ENCODE measurements around the gene TESK2.
A peak's percentile ranks its signal among the peaks of the same experiment; 100 is the strongest.
"Not testable (repeated sequence)": the region's sequence is repeated elsewhere in the genome, so short reads cannot be mapped to it uniquely, and the experiment has no call there.

TESK2 gene

DNA sequence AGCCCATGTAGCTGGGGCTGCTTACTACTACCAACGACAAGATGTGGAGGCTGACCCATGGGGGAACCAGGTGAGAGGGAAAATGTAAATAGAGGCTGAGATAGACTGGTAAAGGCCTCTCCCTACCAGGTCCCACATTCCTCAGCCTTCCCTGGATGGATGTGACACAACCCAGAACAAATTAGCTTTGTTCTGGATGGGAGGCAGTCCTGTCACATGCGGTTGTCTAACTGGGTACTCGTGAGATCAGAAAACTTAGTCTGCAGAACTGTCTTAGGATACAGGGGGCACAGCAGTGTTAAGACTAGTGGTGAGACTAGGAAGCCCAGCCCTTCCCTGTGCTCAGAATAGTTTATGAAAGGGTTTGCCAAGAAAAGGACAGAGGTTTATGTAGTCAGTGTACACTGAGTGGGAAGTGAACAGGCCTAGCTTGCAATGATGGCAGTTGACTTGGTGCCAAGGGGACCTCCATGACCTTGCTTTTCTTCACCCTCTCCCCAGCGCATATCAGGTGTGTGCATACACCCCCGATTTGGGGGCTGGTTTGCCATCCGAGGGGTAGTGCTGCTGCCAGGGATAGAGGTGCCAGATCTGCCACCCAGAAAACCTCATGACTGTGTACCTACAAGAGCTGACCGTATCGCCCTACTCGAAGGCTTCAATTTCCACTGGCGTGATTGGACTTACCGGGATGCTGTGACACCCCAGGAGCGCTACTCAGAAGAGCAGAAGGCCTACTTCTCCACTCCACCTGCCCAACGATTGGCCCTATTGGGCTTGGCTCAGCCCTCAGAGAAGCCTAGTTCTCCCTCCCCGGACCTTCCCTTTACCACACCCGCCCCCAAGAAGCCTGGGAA, 17.6 kb upstream of the TESK2 start:
- no peak for DNase-seq

DNA sequence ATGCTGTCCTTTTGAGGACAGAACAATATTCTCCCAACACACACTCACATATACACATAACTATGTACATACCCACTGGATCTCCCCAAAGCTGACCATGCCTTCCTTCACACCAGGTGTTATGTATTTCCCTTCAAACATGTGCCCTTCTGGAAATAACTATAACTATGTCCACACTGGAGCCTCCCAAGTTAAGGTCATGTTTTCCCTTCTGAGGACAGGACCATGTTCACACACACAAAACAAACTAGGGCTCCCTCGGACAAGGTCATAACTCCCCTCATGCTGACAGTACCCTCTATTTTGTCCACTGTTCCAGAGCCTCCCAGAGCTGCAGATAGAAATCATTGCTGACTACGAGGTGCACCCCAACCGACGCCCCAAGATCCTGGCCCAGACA, 16.9 kb upstream of the TESK2 start:
- no peak for DNase-seq

DNA sequence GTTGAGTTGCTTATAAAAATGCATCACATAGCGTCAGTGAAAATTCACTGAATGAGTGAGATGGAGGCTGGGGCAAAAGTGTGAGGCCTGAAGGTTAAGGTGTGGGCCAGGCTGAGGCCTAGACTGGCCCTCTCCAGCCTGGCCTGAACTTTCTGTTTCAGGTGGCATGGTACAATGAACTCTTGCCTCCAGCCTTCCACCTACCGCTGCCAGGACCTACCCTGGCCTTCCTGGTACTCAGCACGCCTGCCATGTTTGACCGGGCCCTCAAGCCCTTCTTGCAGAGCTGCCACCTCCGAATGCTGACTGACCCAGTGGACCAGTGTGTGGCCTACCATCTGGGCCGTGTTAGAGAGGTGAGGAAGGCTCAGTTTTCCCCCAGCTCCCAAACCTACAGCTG, 16.2 kb upstream of the TESK2 start:
- no peak for DNase-seq

DNA sequence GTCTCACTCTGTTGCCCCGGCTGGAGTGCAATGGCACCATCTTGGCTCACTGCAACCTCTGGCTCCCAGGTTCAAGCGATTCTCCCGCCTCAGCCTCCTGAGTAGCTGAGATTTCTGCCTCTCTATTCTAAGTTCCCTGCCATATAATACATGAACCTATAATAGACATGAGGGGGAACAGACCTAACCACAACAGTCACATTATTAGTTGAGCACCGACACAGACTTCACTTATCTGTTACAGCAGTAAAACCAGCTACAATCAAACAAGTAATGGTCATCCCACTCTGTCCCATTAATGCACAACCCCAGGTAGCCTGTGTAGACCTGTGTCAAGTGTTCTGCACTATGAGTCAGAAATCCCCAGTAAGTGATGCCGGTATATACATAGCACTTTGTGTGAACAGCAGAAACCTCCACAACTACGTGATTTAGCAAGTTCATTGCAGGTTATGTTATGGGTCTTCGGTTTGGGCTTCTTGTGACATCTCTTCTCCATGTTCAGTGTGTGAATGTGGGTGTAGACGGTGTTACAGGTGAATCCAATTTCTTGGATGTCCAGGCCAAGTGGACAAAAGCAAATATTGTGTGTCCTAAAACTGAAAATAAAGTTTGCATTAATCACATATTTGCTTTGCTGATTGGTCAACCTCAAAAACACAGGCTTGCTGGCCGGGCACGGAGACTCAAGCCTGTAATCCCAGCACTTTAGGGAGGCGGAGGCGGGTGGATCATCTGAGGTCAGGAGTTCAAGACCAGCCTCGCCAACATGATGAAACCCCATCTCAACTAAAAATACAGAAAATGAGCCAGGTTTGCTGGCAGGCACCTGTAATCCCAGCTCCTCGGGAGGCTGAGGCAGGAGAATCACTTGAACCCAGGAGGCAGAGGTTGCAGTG, 12.7 kb upstream of the TESK2 start:
- no peak for DNase-seq

DNA sequence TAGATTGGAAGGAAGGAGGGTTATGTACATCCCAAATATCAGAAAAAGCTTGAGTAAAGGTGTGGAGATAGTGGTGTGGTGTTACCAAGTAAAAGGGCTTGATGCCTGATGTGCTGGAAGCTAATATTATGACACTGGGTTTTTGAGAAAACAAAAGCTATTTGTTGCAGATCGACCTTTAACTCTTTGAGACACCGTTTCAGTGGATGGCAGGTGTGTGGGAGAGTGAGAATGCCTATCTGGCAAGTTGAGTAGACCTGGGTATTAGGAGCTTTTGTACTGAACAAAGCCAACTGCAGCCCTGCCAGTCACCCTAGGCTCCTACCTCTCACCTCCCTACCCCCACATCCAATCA, 10.5 kb upstream of the TESK2 start:
- no peak for DNase-seq

DNA sequence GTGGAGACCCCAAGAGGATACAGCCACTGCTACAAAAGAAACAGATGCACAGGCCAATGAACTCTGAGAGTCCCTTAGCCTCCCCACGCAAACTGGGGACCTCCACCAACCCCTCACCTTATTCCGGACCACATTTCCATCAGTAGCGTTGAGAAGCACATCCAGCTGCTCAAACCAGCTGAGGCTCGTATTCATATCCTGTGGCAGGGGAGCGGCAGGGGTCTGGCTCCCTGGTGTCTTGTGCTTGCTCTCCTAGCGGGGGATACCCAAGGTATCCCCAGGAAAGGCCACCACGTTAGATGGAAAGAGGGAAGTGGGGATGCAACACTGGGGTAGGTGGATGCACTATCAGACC, 8.4 kb upstream of the TESK2 start:
- no peak for DNase-seq

DNA sequence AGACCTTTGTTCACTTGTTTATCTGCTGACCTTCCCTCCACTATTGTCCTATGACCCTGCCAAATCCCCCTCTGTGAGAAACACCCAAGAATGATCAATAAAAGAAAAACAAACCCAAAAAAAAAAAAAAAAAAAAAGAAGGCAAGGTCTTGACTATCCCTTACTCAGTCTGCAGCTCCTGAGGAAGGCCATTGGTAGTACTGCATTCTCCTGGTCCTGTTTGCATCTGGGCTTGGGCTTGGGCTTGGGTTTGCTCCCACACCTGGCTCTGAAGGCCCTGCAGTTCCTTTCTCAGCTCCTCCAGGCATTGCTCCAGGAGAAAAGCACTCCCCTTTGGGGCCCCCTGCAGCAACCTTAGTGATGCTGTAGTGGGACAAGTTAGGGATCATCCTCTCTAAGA, 7.3 kb upstream of the TESK2 start:
- DNase-seq, result no peak

DNA sequence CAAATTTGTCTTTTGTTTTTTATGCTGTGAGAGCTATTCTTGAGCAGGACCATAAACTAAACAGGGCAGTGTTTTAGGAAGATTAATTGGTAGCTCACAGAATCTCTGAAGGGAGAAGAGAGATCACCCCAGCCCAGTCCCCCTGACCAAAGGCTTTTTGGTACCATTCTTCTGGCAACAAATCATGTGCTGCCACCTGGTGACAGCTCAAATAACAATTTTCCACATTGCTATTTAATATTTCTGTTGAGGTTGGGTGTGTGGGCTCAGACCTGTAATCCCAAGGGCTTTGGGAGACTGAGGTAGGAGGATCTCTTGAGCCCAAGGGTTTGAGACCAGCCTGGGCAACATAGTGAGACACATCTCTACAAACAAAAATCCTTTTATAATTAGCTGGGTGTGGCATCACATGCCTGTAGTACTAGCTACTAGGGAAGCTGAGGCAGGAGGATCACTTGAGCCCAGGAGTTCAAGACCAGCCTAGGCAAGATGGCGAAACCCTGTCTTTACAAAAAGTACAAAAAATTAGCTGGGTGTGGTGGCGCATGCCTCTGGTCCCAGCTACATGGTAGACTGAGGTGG, 2.2 kb upstream of the TESK2 start:
- DNase-seq, result peak; percentile 54

DNA sequence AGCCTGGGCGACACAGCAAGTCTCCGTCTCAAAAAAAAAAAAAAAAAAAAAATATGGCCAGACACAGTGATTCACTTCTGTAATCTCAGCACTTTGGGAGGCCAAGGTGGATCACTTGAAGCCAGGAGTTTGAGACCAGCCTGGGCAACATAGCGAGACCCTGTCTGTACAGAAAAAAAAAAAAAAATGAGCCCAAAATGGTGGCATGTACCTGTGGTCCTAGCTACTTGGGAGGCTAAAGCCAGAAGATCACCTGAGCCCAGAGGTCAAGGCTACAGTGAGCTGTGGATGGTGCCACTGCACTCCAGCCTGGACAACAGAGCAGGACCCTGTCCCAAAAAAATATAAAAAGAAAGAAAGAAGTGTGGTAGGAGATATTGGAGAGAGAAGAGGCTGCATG, 1.7 kb upstream of the TESK2 start:
- no peak for DNase-seq

DNA sequence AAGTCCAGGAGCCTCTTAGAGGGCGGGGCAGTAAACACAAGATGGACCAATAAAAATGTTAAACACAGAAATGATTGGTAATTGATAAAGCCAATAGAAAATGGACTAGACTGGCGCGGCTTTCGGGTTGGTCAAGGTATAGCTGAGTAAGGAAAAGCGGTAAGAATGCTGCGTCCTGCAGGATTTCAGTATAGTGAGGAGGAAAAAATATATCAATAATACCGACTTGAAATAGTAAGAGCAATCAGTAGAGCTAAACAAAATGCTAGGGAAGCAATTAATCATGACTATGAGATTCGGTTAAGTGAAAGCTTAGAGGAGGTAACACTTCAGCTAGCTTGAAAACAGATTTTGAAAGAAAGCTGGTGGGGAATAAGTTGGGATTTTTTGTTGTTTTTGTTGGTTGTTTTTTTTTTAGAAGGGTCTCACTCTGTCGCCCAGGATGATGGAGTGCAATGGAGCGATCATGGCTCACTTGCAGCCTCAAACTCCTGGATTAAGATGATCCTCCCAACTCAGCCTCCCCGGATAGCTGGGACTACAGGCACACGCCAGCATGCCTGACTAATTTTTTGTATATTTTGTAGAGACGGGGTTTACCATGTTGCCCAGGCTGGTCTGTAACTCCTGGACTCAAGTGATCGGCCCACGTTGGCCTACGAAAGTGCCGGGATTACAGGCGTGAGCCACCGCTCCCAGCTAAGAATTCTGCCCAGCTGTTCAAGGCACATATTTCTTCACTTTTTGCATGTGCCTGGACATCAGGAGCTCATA, 711 bp upstream of the TESK2 start:
- no peak for DNase-seq

DNA sequence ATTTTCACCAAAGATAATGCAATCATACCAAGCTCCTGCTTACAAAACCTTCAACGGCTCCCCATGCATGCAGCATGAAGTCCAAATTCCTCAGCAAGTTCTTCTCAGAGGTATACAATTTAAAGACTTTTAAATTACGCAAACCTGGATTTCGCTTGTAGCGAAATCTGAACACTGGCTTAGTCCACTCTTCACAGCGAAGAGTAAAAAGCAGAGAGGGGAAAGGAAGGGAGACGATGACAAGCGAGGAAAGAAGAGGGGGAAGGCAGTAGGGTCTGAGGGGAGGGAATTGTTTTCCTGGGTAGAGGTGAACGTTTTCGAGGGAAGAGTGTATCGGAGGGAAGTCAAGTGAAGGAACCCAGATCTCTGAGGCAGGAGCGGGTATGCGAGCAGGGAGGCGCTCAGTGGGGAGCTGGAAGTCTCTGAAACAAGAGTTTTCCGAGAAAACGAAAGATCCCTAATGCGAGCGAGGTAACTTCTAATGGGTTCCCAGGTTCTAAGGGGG, 790 bp downstream of the TESK2 start:
- no peak for DNase-seq

DNA sequence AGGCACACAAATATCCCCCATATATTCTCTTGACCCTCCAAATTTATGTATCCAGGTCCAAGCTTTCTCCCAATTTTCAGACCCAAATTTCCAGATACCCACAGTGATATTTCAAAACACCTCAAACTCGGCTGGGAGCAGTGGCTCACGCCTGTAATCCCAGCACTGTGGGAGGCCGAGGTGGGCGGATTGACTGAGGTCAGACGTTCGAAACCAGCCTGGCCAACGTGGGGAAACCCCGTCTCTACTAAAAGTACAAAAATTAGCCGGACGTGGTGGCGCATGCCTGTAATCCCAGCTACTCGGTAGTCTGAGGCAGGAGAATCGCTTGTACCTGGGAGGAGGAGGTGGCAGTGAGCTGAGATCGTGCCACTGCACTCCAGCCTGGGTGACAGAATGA, 1.6 kb downstream of the TESK2 start:
- DNase-seq, result not testable (repeated sequence)

DNA sequence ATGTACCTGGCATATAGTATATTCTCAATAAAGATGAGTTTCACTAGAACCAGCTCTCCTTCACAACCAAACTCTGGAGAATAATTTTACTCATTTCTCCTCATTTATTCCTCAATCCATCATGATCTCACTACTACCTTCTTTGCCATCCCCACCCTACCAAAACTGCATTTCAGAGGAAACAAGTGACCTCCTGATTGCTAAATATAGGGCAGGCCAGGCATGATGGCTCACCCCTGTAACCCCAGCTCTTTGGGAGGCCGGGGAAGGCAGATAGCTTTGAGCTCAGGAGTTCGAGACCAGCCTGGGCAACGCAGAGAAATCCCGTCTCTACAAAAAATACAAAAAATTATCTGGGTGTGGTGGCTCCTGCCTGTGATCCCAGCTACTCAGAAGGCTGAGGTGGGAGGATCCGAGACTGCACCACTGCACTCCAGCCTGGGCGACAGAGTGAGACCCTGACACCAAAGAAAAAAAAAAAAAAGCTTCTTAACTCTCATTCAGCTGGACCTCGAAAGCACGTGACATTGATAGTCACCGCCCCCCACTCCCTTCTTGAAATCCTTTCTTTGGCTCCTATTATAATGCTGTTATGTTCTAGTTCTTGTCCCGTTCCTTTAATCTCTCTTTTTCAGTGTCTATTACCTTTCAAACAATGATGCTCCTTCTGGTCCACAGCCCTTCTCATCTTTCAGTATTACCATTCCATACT, 2.1 kb downstream of the TESK2 start:
- no peak for DNase-seq

DNA sequence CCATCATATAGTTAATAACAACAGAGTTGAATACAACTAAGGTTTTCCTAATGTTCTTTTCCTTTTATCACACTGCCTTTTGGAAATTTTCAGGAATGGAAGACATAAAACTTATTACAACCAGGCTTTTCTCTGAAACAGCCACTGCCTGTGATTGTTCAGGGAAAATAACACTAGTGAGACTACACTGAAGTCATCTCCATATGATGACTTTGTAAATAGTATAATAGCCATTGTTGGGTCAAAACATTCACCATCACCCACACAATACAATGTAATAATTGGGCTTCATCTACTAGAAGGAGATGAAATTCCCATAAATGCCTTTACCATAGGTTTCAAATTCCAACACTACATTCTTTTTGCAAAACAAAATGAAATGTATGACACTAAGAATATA, 5.0 kb downstream of the TESK2 start:
- DNase-seq, result no peak

DNA sequence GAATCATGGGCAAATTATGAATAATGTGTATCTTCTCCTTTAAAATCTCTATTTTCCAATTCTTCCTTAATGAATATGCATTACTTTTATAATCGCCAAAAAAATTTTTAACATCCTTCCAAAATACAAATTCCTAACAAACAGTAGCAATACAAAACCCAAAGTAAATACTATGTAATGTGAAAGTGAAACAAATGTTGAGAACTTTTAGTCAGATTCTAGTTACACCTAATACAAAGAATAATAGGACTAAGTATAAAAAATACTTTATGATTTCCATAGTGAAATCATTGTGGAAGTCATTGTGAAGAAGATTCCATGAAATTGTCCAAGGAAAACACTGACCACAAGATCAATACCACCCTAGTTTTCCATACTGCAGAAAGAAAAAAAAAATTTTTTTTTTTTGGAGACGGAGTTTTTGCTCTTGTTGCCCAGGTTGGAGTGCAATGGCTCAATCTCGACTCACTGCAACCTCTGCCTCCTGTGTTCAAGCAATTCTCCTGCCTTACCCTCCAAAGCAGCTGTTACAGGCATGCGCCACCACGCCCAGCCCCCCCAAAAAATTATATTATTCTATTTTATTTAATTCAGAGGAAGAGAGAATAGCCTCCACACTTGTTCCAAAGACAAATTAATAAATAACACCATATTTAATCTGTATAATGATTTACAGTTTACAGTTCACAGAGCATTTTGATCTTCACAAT, 11.8 kb downstream of the TESK2 start:
- DNase-seq, result no peak

DNA sequence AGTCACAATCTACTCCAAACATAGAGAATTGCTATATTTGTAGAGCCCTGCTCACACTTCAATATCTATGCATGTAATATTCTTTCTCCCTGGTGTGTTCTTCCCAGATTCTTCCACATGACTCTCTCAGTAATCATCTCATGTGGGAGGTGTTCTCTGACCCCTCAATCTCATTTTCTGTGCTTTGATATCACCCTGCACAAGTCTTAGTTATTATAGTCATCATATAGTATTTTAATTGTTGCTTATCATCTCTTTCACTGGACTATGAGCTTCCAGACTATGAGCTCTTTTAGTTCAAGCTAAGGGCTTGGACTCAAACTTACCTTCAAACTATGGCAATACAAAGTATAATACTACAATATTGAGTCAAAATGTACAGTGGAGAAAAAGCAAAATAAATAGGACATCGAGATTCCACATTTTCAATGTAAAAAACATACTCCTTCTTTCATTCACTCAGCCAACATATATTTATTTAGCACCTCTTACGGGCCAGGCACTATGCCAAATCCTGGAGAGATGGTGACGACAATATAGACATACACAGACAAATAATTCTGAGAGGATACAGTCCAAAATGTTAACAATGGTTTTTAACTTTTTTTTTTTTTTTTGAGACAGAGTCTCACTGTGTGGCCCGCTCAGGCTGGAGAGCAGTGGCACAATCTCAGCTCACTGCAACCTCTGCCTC, 12.7 kb downstream of the TESK2 start:
- no peak for DNase-seq

DNA sequence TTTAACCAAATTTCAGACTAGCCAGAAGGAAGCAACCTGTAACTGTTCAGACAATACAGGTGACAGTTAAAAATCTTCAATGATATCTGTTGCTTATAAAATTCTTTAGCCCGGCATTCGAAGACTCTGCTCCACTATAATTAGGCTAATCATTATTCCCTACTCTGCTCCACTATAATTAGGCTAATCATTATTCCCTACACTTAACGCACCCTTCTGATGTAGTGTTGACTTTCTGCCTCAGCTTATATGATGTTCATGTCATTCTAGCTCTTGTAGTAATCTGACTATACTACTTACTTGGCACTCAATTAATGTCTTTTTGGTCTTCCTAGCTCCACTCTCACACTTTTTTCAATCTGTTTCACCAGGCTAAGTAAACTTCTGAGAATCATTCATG, 13.3 kb downstream of the TESK2 start:
- no peak for DNase-seq

DNA sequence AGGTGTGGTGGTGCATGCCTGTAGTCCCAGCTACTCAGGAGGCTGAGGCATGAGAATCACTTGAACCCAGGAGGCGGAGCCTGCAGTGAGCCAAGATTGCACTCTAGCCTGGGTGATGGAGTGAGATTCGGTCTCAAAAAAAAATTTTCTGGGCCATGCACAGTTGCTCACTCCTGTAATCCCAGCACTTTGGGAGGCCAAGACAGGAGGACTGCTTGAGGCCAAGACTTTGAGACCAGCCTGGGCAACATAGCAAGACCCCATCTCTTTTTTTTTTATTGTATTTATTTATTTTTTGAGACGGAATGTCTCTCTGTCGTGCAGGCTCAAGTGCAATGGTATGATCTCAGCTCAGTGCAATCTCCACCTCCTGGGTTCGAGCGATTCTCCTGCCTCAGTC, 16.8 kb downstream of the TESK2 start:
- not testable (repeated sequence) for DNase-seq

DNA sequence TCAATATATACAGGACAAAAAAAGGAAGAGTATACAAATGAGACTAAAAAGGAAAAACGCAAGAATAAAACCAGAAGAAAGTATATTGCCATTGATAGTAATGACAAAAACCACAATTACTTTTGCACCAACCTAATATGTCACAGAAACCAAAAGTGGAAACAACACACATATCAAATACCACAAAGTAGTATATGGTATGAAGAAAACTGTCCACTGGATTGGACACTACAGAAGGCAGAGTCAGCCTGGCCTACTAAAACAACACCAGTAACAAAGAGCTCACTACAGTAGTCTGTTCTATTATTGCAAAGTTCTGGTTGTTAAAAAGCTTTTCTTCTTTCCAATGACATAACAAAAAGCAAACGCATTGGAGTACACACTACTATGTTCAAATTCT, 17.7 kb downstream of the TESK2 start:
- no peak for DNase-seq

DNA sequence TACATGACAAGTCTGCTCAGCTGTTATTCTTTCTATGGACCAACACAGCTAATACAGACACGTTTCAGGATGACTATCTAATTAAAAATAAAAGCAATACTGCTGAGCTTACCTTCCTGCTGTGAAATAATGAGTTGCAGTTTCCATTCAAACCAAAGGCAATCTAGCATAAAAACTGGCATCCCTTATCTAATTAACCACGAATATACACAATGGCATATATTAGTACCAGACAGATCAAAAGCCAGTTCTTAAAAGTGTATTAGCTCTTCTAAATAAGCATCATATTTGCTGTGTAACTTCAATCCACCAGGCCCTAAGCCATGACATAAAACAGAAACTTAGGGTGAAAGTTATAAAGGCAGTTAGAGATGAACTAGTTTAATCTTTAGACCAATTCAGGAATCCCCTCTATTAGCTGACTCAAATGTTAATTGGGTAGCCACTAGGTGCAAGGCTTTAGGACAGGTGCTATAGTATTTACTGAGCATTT, 20.6 kb downstream of the TESK2 start:
- no peak for DNase-seq

DNA sequence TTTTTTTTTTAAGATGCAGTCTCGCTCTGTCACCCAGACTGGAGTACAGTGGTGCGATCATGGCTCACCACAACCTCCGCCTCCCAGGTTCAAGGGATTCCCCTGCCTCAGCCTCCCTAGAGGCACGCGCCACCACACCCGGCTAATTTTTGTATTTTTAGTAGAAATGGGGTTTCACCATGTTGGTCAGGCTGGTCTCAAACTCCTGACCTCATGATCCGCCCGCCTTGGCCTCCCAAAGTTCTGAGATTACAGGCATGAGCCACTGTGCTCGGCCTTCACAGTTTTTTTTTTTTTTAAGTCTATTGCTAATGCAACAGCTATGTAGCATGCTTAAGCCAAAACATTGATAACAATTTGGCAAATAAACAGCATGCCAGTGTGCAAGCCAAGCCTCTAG, 23.6 kb downstream of the TESK2 start:
- DNase-seq, result not testable (repeated sequence)

Data from fibroblast of upper back skin (primary cell).